GM12865 (cell line): ENCODE data around the gene TESK2.
"Not testable (repeated sequence)": the region's sequence is repeated elsewhere in the genome, so short reads cannot be mapped to it uniquely, and the experiment has no call there.

Experiments used
- DNase-seq: peaks from one replicate; pipeline ENCODE4 v3.0.0; 2010; ENCODE audit warnings: low read depth
- H3K4me3 ChIP-seq: 2 replicates; pipeline ENCODE4 v1.5.1; 2011; ENCODE audit warnings: mild to moderate bottlenecking, low read depth, low read length, control low read depth
- TF ChIP-seq, protein P1 (sequence below): IDR thresholded peaks from 2 replicates; pipeline ENCODE4 v1.5.1; 2011; ENCODE audit warnings: low read length, control low read depth, low read depth, inconsistent platforms; ENCODE audit not compliant: insufficient read depth; ENCODE audit errors: missing control alignments

The TESK2 gene

GRCh38 chr1:45397285-45397684 lies 93.7 kb downstream of the TESK2 start:
- DNase-seq = no peak
- TF ChIP-seq, protein P1, sequence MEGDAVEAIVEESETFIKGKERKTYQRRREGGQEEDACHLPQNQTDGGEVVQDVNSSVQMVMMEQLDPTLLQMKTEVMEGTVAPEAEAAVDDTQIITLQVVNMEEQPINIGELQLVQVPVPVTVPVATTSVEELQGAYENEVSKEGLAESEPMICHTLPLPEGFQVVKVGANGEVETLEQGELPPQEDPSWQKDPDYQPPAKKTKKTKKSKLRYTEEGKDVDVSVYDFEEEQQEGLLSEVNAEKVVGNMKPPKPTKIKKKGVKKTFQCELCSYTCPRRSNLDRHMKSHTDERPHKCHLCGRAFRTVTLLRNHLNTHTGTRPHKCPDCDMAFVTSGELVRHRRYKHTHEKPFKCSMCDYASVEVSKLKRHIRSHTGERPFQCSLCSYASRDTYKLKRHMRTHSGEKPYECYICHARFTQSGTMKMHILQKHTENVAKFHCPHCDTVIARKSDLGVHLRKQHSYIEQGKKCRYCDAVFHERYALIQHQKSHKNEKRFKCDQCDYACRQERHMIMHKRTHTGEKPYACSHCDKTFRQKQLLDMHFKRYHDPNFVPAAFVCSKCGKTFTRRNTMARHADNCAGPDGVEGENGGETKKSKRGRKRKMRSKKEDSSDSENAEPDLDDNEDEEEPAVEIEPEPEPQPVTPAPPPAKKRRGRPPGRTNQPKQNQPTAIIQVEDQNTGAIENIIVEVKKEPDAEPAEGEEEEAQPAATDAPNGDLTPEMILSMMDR = no peak
- no peak overlapping the region for H3K4me3 ChIP-seq

- TF ChIP-seq, protein P1 = no peak
- no peak for DNase-seq
- no peak overlapping the region for H3K4me3 ChIP-seq
Measured at GRCh38 chr1:45395582-45395981, 95.4 kb downstream of the TESK2 start.

DNA sequence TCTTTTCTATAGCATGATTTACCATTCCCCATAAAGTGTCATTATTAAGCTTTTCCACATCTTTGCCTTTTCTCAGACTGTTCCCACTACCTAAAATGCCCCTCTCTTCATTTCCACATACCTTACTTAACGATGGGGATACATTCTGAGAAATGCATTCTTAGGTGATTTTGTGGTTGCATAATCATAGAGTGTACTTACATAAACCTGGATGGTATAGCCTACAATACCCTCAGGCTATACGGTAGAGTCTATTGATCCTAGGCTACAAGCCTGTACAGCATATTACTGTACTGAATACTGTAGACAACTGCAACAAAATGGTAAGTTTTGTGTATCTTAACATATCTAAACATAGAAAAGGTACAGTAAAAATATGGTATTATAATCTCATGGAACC lies 95.9 kb downstream of the TESK2 start:
- TF ChIP-seq, protein P1 = no peak
- no peak for DNase-seq
- H3K4me3 ChIP-seq = no peak overlapping the region

DNA sequence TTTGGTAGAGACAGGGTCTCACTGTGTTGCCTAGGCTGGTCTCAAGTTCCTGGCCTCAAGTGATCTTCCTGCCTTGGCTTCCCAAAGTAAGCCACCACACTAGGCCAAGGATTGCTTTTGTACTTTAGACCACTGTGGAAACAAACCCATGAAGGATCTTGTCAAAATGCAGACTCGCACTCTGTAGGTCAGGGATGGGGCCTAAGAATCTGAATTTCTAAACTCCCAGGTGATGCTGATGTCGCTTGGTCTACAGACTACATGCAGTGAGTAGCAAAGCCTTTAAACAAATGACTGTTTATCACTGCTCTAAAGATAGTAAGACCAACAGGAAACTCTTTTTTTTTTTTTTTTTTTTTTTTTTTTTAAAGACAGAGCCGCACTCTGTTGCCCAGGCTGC lies 96.6 kb downstream of the TESK2 start:
- DNase-seq = peak; percentile 83
- H3K4me3 ChIP-seq = peak overlapping the region; percentile 12
- TF ChIP-seq, protein P1 = no peak

GRCh38 chr1:45393718-45394302 lies 97.2 kb downstream of the TESK2 start:
- TF ChIP-seq, protein P1 = no peak
- DNase-seq = peak; percentile 85
- H3K4me3 ChIP-seq = peak overlapping the region; percentile 12

DNA sequence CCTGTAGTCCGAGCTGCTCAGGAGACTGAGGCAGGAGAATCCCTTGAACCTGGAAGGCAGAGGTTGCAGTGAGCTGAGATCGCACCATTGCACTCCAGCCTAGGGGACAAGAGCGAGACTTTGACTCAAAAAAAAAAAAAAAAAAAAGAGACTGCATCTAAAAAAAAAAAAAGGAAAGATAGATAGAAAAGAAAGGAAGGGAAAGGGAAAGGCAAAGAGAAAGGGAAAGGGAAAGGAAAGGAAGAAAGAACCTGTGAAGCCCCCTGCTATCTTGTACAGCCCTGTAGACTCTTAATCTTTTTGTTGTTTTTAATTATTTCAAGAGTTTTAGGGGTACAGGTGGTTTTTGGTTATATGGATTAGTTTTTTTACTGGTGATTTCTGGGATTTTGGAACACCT lies 104.7 kb downstream of the TESK2 start:
- no peak for DNase-seq
- TF ChIP-seq, protein P1 = no peak
- no peak overlapping the region for H3K4me3 ChIP-seq

DNA sequence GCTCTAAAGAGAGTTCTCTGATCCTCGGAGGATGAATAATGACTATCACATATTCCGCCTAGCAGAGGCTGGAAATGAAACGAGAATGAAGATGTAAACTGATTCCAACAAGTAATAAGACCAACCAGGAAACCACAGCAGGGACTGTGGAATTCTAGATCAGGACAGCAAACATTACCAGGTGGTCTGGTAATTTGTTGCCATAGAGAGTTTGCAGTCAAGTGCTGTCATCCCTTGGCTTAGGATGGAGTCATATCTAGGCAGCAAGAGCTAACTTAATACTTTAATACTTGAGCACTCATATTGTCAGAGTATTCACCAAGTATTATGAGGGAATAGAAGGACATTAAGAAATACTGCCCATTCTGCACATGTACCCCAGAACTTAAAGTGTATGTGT lies 105.7 kb downstream of the TESK2 start:
- no peak overlapping the region for H3K4me3 ChIP-seq
- TF ChIP-seq, protein P1 = no peak
- DNase-seq = no peak

DNA sequence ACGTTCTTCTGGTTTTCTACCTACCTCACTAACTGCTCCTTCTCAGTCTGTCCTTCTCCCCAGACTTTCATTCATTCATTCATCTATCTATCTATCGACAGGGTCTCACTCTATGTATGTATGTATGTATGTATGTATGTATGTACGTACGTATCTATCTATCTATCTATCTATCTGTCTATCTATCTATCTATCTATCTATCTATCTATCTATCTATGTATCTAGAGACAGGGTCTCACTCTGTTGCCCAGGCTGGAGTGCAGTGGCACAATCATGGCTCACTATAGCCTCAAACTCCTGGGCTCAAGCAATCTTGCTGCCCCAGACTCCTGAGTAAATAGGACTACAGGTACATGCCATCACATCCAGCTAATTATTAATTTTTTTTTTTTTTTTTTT lies 106.8 kb downstream of the TESK2 start:
- H3K4me3 ChIP-seq, DNase-seq: not testable (repeated sequence)
